HG02970 (cell line): ENCODE data around the gene PTPRN2.
"Not testable (repeated sequence)": the region's sequence is repeated elsewhere in the genome, so short reads cannot be mapped to it uniquely, and the experiment has no call there.

Source experiments
- ATAC-seq: cut with Tn5 transposase; IDR thresholded peaks from one replicate; pipeline ENCODE4 v1.9.1; 2021; ENCODE audit warnings: mild to moderate bottlenecking, moderate library complexity, moderate number of reproducible peaks; ENCODE audit not compliant: unreplicated experiment, low FRiP score

The PTPRN2 gene

DNA sequence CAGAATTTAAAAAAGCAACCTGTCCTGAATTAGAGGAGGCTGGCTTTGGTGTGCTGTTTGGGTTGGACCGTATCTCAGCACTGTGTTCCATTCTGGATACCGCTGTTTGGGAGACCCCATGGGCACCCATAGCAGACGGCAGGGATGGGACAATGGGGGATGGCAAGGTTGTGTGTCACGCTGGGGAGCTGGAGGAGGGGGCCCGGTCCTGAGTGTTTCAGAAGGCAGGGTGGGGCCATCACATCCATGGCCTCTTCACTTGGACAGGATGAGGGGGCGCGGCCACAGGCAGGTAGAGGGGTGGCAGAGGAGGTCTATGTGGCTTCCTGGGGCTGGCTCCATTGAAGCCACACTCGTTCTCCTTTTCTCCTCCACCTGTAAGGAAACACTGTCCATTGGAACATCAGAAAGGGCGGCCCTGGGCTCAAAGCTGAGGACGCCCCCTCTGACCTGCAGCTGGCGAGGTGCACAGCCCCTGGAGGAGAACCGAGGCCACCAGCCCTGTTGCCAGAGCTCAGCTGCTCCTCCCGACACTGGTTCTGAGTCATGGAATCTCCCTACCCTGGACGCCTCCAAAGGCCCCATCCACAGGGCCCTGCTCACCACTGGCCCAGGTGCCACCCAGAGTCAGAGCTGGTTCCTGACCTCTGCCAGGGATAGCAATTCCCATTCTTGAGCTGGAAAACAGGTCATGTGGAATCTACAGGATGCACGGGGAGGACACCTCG is 663.6 kb downstream of the PTPRN2 start:
- no peak for ATAC-seq

DNA sequence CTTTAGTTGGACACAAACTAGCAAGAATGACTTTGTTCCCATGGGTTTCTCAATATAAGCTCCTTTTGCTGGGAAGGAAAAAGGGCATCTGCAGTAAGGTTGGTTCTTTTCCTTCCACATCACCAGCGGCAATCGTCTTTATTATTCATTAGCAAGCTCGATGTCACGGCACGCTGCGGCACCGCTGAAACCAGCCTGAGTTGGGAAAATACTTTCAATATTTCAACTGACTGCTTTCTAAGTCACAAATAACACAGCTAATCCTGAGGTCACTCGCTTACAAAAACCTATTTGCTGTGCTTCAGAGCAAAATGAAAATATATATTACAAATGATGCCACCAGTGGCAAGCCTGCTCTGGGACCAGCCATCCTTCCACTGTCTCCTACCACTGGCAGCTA is 665.0 kb downstream of the PTPRN2 start:
- ATAC-seq, result no peak

DNA sequence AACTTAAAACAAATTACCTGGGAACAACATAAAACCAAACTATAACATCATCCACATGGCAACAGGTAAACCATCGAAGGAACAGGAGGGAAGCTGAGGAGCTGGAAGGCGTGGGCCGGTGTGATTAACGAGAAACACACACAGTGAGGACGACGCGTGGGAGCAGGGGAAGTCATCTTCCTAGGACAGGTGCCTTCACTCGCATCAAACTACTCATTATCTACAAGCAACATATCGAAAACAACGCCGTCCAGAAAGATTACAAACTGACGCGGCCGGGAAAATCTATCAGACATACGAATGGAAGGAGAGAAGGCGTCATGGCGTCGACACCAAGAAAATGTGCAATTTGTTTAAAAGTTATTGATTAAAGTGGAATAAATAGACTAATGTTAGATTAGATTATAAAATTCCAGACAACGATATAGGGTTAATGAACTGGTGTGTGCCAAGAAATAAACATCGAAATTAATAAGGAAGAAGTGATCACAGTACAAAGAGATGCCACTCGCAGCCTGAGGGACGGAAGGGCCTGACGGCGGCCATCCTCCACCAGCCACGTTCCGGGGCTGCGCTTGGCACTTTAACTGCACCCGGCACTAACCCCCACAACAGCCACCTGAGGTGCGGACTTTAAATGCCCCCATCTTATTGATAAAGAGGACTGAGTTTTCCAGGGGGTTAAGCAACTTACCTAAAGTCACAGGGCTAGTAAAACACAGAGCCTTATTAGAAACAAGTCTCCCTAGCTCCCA is 669.1 kb downstream of the PTPRN2 start:
- no peak for ATAC-seq

DNA sequence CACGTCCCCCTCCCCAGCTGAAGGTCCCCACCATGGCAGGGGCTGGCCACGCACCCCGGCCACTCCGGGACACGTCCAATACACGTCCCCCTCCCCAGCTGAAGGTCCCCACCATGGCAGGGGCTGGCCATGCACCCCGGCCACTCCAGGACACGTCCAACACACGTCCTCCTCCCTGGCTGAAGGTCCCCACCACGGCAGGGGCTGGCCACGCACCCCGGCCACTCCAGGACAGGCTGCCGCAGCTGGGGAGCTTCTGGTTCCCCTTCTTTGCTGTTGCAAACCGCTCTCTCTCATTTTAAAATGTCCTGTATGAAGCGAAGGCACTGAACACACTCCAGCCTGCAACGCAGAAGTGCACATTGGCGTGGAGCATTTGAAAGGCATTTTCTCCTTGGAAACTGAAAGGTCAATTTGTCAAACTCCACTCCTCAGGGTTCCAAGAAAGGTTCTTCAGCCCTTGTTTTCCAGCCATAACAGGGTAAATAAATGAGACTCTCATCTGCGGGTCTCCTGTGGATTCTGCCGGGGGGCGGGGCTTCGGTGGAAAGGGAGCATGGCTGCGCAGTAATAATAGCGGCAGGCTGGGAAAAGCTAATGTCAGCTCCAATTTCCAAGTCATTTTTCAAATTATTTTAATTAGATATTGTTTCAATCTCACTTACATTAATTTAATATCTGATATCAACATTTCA is 670.5 kb downstream of the PTPRN2 start:
- no peak for ATAC-seq

DNA sequence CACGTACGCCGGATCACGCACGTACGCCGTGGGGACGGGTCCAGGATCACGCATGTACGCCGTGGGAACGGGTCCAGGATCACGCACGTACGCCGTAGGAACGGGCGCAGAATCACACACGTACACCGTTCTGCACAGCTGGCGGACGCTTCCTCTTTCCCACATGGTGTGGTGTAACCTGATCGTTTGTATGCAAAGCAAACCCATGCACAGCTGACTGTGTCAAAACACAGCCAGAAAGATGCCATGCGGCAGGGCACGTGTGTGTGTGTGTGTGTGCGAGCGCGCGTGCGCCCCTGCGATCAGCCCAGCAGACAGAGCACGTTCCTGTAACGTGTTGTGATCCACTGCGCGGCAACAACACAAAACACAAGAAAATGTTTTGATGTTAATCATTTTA is 677.2 kb downstream of the PTPRN2 start:
- ATAC-seq, result no peak

DNA sequence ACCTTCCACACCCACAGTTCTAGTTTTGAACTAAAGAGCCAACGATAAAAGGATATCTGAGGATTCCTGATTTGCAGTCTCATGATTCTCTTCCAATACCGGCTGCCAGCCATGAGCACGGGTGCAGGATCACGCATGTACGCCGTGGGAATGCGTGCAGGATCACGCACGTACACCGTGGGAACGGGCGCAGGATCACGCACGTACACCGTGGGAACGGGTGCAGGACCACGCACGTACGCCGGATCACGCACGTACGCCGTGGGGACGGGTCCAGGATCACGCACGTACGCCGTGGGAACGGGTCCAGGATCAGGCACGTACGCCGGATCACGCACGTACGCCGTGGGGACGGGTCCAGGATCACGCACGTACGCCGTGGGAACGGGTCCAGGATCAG is 677.6 kb downstream of the PTPRN2 start:
- ATAC-seq, result not testable (repeated sequence)

DNA sequence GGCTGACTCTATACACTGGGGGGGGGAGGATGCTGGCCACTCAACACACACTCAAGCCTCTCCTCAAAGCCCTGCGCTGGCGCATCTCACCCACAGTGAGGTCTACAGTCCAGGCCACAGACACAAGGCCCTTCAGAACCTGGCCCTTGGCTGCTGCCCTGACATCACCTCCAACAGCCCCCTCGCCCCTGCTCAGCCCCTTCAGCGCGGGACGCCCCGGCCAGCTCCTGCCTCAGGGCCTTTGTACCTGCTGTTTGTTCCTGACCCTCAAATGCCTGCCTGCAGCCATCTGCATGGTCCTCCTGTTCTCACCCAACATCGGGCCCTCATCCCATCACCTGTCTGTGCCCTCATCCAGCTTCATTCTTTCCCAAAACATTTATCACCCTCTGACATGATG is 678.3 kb downstream of the PTPRN2 start:
- no peak for ATAC-seq

DNA sequence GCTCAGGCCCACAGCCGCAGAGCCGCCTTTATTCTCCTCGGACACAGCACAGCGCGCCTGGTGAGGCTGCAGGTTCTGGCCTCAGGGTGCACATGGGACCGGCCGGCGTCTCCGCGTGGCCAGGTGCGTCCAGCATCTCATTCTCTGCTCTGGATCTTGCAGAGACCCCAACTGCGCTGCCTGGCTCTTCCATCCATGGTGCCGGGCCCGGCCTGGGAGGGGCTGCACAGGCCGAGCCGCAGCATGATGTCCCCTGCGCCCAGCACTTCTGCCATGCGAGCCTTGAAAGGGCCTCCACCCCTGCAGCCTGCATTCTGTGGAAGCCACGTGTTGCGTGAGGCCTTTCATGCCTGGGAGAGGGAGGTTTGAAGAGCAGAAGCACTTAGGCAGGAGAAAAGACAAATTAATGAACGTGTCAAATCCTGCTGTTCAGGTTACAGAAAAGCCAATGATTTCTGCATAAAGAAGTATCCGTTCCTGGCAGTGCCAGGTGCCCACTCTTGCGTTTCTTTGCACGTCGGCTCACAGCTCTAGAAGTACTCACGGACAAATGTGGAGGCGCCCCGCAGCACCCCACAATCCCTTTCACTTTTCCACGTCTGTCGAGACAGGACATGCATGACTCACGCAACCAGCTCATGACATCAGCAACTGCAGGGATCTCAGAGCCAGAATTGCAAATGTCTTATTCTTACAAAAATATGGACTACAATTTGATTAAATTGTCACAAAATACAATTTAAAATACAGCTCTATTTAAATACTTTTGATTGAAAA is 679.4 kb downstream of the PTPRN2 start:
- ATAC-seq, result no peak

DNA sequence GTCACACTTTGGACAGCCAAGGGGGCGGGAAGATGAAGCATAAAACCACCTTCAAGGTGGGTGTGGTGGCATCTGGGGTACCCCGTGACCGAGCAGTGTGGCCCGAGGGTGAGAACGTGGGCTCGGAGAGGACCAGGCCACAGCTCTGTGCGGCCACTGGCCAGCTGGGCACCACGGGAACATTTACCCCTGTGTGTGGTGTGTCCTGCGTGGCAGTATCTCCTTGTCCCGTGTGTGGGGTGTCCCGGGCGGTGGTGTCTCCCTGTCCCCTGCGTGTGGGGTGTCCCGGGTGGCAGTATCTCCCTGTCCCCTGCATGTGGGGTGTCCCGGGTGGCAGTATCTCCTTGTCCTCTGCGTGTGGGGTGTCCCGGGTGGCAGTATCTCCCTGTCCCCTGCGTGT is 680.5 kb downstream of the PTPRN2 start:
- no peak for ATAC-seq

DNA sequence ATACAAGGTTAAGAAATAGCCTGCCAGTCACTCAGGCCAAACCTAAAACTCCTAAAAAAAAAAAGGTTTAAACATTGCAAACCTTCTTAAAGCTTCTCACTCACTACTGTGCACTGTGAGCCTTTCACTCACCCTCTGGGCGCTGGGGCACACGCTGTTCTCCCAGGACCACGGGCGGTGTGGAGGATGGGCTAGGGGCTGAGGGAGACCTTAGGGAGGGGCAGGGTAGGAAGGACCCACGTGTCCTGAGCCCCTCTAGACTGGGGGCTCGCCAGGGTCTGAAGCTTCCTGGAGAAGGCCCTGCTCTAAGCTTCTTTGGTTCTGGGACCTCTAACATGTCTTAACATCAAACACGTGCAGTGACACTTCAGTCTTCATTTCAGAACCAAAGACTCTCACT is 681.0 kb downstream of the PTPRN2 start:
- no peak for ATAC-seq

DNA sequence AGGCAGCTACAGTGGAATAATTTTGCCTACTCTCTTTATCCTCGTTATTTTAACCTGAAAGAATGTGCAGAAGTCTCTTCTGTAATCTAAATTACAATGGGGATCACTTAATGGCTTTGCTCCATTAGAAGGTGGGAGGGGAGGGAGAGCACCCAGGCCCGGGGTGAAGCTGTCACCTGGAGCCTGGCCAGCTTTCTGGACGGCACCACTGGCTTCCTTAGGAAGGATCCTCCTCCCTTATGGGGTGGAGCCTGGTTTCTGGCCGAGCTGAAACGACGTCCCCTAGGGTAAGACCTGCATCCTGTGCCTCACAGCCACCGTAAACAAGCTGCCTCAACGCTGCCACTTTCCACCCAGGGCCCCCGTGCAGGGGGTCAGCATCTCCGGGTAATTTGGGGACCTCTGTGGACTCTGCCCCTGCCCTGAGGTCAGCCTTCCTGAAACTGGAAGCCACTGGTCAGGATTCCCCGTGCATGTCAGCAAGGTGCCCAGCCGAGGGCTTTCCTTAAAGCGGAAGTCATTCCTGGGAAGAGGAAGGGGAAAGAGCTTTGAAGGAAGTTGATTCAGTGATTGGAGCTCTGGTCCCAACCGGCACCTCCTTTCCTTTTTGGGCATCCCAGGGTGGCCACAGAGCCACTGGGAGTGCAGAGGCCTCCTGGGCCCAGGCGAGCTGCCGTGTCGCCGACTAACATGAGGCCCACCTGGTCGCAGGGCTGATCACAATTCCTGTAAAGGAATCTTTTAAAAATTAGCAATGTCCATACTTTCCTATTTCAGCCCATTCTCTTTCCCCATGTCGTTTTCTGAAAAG is 681.8 kb downstream of the PTPRN2 start:
- ATAC-seq, result no peak

DNA sequence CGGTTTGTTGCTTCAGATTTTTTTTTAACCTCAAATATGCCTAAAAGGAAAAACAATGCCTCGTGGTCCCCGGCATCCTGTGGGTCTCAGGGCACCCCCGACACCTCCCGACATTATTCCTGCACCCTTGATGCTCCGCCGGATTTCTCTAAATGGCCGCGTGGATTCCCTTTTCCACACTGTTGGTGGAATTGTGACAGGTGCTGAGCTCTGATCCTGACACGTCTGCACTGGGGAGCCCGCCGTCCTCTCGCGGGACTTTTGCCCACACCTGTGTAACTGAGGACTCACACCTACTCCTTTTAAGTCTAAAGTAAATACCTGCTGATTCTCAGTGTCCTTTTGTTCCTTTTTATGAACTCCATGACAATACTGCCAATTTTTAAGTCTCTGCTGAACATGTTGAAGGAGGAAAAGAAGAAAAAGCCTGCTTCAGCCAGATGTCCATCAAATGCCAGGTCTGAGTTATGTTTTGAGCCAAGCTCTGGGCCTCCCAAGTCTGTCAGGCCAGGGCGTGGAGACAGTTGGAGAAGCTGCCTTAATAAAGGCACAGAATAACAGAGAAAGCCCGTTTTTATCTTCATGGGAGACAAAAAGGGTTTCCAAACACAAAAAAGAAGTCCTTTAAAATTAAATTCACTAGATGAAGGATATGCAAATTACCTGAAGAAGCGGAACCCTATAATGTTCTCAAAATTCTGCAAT is 682.6 kb downstream of the PTPRN2 start:
- no peak for ATAC-seq

DNA sequence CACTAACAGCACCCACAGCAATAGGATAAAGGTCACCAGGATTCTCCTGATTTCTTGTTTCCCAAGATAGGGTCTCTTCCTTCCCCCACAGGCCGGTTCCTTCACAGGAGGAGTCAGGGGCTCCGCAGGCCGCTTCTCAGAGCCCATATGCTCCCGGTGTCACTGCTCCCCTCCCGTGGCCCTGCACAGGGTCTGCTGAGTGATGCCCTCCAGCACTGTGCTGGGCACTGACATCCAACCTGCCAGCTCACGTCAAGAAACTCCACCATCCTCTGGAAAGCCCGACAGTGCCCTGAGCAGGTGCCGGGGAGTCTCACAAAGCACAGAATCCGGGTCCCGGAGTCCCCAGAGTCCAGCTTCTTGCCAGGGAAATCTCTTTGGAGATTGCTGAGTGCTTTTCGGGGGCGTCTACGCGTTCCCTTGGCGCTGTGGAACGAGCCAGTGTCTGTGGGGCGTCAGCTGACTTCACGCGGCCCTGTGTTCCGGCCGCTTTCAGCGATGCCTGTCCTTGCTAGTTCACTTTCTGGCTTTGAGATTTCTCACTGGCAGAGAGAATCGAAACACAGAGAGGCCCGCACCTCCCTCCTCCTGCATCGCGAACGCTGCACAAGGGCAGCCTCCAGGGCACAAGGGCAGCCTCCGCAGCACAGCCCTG is 683.3 kb downstream of the PTPRN2 start:
- ATAC-seq, result no peak

DNA sequence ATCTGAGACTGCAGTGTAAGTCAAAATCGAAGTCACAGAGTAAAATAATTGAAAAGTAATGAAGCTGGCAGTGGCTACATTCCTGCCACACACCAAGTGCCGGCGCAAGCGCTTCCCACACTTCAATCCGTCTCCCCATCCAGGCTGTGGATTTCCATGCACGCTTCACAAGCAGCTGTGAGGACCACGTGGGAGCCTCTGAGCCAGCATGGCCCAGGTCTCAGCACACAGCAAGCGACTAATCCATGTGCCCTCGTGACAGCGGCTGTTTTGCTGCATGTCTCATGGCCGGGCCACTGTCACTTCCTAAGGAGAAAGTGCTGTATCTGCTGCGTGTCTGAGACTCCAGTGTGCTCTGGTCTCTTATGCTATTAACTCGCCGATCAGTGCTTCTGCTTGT is 683.9 kb downstream of the PTPRN2 start:
- no peak for ATAC-seq

DNA sequence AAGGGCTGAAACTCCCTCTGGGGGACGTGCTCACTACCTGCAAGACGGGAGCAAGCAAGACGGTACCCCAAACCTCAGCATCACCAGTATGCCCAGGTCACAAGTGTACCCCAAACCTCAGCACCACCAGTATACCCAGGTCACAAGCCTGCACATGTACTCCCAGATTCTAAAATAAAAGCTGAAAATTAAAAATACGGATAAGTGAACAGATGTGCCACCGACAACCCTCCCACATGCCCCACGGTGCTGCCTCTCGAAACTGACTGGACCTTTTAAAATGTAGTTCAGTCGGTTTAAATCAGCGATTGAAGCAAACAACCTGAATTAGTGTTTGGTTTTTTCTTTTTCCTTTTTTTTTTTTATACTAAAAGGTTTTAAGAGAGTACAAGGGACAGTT is 684.3 kb downstream of the PTPRN2 start:
- ATAC-seq, result no peak

DNA sequence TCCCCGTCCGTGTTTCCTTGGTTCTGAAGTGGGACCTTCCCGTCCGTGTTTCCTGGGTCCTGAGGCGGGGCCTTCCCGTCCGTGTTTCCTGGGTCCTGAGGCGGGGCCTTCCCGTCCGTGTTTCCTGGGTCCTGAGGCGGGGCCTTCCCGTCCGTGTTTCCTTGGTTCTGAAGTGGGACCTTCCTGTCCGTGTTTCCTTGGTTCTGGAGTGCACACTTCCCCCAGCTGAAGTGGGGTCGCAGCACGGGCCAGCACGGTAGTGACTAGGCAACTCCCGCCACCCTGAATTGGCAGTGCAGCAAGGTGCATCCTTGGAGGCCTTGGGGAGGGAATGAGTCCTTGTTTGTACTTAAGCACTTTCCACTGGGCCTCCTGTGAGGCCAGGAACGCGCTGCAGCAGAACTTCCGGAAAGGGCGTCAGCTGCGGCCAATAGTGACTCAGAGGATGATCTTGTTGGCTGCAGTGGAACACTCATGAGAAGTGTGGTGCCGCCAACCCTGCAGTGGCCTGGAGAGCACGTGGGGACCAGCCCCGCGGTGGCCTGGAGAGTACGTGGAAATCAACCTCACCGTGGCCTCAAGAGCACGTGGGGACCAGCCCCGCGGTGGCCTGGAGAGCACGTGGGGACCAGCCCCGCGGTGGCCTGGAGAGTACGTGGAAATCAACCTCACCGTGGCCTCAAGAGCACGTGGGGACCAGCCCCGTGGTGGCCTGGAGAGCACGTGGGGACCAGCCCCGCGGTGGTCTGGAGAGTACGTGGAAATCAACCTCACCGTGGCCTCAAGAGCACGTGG is 685.6 kb downstream of the PTPRN2 start:
- ATAC-seq, result not testable (repeated sequence)

DNA sequence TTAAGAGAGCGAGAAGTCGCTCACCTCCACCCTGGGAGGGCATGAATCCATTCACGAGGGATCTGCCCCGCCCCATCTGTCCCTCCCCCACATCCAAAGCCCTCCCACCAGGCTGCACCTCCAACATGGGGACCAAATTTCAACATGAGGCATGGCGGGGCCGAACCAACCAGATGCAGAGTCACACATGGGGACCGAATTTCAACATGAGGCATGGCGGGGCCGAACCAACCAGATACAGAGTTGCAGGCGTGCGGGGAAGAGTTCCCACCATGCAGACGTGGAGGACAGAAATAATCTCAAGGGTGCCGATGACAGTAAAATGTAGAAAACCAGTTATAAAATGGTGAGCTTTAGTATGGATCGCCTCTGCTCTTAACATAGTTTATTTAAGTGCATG is 686.5 kb downstream of the PTPRN2 start:
- no peak for ATAC-seq

DNA sequence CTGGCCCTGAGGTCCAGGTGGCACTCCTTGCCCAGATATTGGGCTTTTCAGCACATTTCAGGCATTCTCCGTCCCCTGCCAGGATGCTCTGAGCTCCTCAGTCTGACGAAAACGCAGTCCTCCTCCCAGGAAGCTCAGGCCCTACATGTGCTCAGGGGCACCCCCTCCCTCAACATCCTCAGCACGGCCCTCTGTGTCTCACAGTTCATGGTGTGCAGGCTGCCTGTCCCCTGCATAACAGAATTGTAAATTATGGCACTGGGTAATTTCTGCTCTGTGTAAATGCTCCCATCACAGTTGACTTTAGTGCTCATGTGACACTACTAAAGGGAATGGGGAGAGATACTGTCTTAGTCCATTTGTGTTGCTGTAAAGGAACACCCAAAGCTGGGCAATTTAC is 687.1 kb downstream of the PTPRN2 start:
- ATAC-seq, result no peak
